ENCODE measurements around the gene GBA3.

GBA3 gene

DNA sequence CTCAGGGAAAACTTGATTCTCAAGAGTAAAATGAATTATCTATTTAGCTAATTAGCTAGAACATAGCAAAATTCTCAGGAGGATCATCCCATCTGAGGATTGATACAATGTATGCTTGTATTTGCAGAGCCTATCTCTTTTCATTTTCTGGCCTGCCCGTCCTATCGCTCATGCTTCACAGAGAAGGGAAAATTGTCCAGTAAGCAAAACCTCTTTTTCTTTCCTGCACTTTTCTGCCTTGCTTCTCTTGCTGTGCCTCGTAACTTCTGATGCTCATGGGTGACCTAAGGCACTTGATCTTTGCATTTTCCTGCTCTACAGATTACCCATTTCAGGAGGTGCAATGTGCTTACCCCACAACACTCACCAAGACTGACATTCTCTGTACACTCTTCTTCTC, 88.1 kb downstream of the GBA3 start:
- H3K27ac ChIP-seq, result no peak overlapping the region
- TF ChIP-seq, protein P1, sequence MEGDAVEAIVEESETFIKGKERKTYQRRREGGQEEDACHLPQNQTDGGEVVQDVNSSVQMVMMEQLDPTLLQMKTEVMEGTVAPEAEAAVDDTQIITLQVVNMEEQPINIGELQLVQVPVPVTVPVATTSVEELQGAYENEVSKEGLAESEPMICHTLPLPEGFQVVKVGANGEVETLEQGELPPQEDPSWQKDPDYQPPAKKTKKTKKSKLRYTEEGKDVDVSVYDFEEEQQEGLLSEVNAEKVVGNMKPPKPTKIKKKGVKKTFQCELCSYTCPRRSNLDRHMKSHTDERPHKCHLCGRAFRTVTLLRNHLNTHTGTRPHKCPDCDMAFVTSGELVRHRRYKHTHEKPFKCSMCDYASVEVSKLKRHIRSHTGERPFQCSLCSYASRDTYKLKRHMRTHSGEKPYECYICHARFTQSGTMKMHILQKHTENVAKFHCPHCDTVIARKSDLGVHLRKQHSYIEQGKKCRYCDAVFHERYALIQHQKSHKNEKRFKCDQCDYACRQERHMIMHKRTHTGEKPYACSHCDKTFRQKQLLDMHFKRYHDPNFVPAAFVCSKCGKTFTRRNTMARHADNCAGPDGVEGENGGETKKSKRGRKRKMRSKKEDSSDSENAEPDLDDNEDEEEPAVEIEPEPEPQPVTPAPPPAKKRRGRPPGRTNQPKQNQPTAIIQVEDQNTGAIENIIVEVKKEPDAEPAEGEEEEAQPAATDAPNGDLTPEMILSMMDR (IDR thresholded peaks at IDR 0.05; ENCODE audit: low read depth, low read length), result no peak

DNA sequence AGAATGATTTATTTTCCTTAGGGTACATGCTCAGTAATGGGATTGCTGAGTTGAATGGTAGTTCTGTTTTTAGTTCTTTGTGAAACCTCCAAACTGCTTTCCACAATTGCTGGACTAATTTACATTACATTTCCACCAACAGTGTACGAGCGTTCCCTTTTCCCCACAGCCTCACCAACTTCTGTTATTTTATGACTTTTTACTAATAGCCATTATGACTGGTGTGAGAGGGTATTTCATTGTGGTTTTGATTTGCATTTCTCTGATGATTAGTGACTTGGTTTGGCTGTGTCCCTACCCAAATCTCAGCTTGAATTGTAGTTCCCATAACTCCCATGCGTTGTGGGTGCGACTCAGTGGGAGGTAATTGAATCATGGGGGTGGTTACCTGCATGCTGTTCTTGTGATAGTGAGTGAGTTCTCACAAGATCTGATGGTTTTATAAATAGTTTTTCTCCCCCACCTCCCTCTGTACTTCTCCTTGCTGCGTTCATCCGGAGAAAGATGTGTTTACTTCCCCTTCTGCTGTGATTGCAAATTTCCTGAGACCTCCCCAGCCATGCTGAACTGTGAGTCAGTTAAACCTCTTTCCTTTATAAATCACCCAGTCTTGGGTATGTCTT, 95.1 kb downstream of the GBA3 start:
- DNase-seq, result no peak
- H3K27ac ChIP-seq, result no peak overlapping the region
- TF ChIP-seq, protein P1 (IDR thresholded peaks at IDR 0.05; ENCODE audit: low read depth, low read length), result no peak

More for the DNA sequence above, 88.1 kb downstream of the GBA3 start:
- no peak for DNase-seq
- H3K9me3 ChIP-seq (ENCODE audit: severe bottlenecking), result no peaks in the 10 kb centered on the region
- no peaks in the 10 kb centered on the region for H3K27me3 ChIP-seq (ENCODE audit: insufficient read depth, low read depth, severe bottlenecking)
- H3K36me3 ChIP-seq, result no peaks in the 10 kb centered on the region
- no peak overlapping the region for H3K4me3 ChIP-seq (ENCODE audit: low read depth, low read length)

DNA sequence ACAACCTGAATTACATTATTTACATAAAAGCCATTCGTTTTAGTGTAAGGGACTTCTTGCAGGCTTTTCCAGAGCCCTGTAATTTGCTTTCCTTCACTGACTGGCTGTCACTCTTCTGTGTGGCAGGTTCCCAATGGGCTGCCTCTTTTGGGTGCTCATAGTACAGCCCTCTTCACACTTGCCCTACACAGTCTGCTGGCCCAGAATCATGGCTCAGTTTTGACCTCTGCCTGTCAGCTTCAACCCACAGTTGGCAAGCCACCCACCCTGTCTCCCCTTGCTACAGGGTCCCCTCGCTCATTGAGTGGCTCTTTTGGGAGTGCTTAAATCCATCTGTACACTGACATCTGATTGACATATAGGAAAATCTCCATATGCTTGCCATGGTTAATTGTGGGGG, 97.9 kb downstream of the GBA3 start:
- no peak overlapping the region for H3K4me3 ChIP-seq (ENCODE audit: low read depth, low read length)
- H3K27me3 ChIP-seq (ENCODE audit: insufficient read depth, low read depth, severe bottlenecking), result no peaks in the 10 kb centered on the region
- TF ChIP-seq, protein P1 (IDR thresholded peaks at IDR 0.05; ENCODE audit: low read depth, low read length), result no peak
- no peaks in the 10 kb centered on the region for H3K9me3 ChIP-seq (ENCODE audit: severe bottlenecking)
- no peaks in the 10 kb centered on the region for H3K36me3 ChIP-seq
- no peak for DNase-seq
- H3K27ac ChIP-seq, result no peak overlapping the region

More for the DNA sequence above, 95.1 kb downstream of the GBA3 start:
- H3K9me3 ChIP-seq (ENCODE audit: severe bottlenecking), result no peaks in the 10 kb centered on the region
- no peaks in the 10 kb centered on the region for H3K27me3 ChIP-seq (ENCODE audit: insufficient read depth, low read depth, severe bottlenecking)
- H3K4me3 ChIP-seq (ENCODE audit: low read depth, low read length), result no peak overlapping the region
- no peaks in the 10 kb centered on the region for H3K36me3 ChIP-seq

DNA sequence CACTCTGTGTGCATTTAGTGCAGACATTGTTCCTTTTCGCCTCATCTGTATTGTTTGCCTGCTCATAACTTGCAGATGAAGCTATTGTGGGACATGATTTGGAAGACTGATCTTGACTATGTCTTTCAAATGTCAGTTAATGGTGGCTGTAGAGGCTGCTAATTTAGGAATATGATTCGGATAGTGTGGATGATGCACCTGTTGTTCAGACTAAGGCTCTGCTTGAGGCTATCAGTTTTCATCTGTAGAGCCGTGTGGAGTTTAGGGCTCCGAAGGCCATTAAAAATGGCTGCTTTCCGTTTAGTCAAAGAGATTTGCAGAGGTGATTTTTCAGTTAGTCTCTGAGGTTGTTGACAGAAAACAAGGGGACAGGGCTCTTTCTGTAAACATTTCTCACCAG, 102.0 kb downstream of the GBA3 start:
- TF ChIP-seq, protein P1 (IDR thresholded peaks at IDR 0.05; ENCODE audit: low read depth, low read length), result no peak
- Histone ChIP-seq H3K9me3 (ENCODE audit: severe bottlenecking) (no peaks in the 10 kb centered on the region), H3K27me3 (ENCODE audit: insufficient read depth, low read depth, severe bottlenecking) (no peaks in the 10 kb centered on the region), H3K36me3 (no peaks in the 10 kb centered on the region), H3K4me3 (ENCODE audit: low read depth, low read length) (no peak overlapping the region), H3K27ac (no peak overlapping the region)
- no peak for DNase-seq

DNA sequence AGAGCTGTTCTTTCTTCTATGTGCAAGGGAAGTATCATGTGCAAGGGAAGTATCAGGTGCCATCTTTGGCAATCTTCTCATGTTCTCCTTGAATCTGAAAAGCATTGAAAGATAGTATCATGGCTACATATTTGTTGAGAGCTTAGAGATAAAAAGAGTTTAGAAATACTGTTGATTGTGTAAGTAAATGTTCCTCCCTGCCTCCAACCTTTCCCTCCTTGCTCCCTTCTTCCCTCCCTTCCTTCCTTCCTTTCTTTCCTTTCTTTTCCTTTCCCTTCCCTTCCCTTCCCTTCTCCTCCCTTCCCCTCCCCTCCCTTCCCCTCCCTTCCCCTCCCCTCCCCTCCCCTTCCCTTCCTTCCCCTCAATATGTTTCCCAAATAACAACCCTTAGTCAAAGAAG, 108.7 kb downstream of the GBA3 start:
- Histone ChIP-seq H3K9me3 (ENCODE audit: severe bottlenecking) (no peaks in the 10 kb centered on the region), H3K36me3 (no peaks in the 10 kb centered on the region), H3K27ac (no peak overlapping the region), H3K27me3 (ENCODE audit: insufficient read depth, low read depth, severe bottlenecking) (no peaks in the 10 kb centered on the region), H3K4me3 (ENCODE audit: low read depth, low read length) (no peak overlapping the region)
- TF ChIP-seq, protein P1 (IDR thresholded peaks at IDR 0.05; ENCODE audit: low read depth, low read length), result no peak
- no peak for DNase-seq

DNA sequence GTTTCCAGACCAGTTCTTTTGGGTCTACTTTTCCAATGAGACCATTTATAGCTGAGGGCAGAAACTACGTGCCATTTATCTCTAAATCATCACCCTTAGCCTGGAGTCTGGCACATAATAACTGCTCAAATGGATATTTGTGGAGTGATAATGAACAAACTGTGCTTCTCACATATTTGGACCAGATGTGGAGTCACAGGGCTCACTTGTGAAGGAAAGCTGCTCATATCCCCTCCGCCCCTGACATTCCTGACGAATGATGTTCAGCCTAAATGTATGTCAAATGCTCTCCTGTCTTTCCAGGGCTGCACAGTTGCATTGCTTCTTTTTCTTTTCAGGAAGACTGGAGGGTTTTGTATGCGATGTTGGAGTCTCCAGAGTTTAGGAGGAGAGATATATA, 110.1 kb downstream of the GBA3 start:
- H3K9me3 ChIP-seq (ENCODE audit: severe bottlenecking), result no peaks in the 10 kb centered on the region
- no peak for DNase-seq
- TF ChIP-seq, protein P1 (IDR thresholded peaks at IDR 0.05; ENCODE audit: low read depth, low read length), result no peak
- H3K36me3 ChIP-seq, result no peaks in the 10 kb centered on the region
- H3K27ac ChIP-seq, result no peak overlapping the region
- H3K4me3 ChIP-seq (ENCODE audit: low read depth, low read length), result no peak overlapping the region
- H3K27me3 ChIP-seq (ENCODE audit: insufficient read depth, low read depth, severe bottlenecking), result no peaks in the 10 kb centered on the region

Measured in WERI-Rb-1 (cell line).